Chondrocyte (in vitro differentiated cells): ENCODE measurements around the gene ESRRA. TPM values are rescaled to one million over a fixed set of nuclear protein-coding genes. Genes with fewer than 3 reads are reported as not detected.
A peak's percentile ranks its signal among the peaks of the same experiment; 100 is the strongest.

Experiments
- DNase-seq: peaks from one replicate; pipeline ENCODE4 v3.0.0; 2021; ENCODE audit warnings: mixed read lengths, low spot score
- H3K27ac Mint-ChIP-seq: one replicate; pipeline ENCODE4 v1.8.0; 2021; ENCODE audit warnings: mild to moderate bottlenecking, moderate library complexity, mixed read lengths; ENCODE audit not compliant: unreplicated experiment
- H3K27me3 Mint-ChIP-seq: 2 replicates; pipeline ENCODE4 v1.8.0; 2021; ENCODE audit warnings: low read depth, mixed read lengths
- H3K36me3 Mint-ChIP-seq: 2 replicates; pipeline ENCODE4 v1.8.0; 2021; ENCODE audit warnings: low read depth, mixed read lengths
- H3K4me1 Mint-ChIP-seq: 2 replicates; pipeline ENCODE4 v1.8.0; 2021; ENCODE audit warnings: low read depth, mild to moderate bottlenecking, mixed read lengths
- H3K4me3 Mint-ChIP-seq: one replicate; pipeline ENCODE4 v1.8.0; 2021; ENCODE audit warnings: mild to moderate bottlenecking, moderate library complexity, mixed read lengths; ENCODE audit not compliant: unreplicated experiment
- H3K9me3 Mint-ChIP-seq: 2 replicates; pipeline ENCODE4 v1.8.0; 2021; ENCODE audit warnings: low read depth, mixed read lengths
- CTCF ChIP-seq: fragments of 200-600 bp; sonication (generic); IDR thresholded peaks from 2 replicates; pipeline ENCODE4 v1.5.0; 2021; ENCODE audit warnings: antibody characterized with exemption, mild to moderate bottlenecking, moderate library complexity
- total RNA-seq: library from RNA; stranded (reverse); gene quantifications from 3 replicates; pipeline ENCODE4 v1.2.1, GENCODE V29; 2021

The ESRRA gene
- total RNA-seq, 1 donor from 2014 or later, result 29.6 TPM

DNA sequence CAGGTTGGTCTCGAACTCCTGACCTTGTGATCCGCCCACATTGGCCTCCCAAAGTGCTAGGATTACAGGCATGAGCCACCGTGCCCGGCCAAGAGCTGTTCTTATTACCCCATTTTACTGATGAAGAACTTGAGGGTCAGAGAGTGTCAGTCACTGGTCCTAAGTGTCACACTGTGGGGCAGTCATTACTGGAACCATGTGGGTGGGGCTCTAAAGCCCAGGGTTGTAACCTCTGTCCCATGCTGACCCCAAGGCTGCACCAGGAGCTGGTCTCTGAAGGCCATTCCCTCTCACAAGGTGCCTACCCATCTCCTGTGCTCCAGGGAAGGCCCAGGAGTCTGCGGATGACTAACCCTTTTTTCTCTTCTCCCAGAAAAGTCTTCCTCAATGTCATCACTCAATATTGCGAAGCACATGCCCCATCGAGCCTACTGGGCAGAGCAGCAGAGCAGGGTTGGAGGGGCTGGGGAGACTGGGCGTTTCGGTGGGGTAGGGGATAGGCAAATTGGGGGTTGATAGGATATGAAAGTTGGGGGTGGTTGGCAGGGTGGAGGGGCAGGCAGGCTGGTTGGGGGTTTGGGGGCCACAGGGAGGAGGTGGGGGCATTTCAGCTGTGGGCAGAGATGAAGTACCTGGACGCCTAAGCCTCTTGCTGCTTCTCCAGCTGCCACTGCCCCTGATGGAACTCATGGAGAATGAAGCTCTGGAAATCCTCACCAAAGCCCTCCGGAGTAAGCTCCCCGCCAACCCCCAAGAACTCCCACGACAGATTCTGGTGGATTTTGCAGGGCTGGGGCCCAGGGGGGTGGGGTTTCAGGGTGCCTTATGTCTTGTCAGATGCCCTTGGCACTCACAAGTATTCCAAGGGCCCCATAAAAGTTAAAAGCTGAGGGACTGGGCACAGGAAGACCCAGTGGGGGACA, 2.0 kb upstream of the ESRRA start:
- DNase-seq, result no peak
- H3K27ac Mint-ChIP-seq, result no peak overlapping the region
- H3K4me3 Mint-ChIP-seq, result no peak overlapping the region
- TF ChIP-seq CTCF, result no peak
- peaks cover 11% of the 10 kb centered on the region for H3K27me3 Mint-ChIP-seq
- H3K9me3 Mint-ChIP-seq, result no peaks in the 10 kb centered on the region
- H3K4me1 Mint-ChIP-seq, result peaks cover 31% of the 10 kb centered on the region
- H3K36me3 Mint-ChIP-seq, result peaks cover 1% of the 10 kb centered on the region

- Mint-ChIP-seq H3K36me3 (peaks cover 1% of the 10 kb centered on the region), H3K4me3 (peak overlapping the region; percentile 84), H3K4me1 (peaks cover 31% of the 10 kb centered on the region), H3K27ac (peak overlapping the region; percentile 97), H3K27me3 (peaks cover 10% of the 10 kb centered on the region), H3K9me3 (no peaks in the 10 kb centered on the region)
- no peak for TF ChIP-seq CTCF
- DNase-seq, result no peak
Measured at GRCh38 chr11:64304032-64304315, 1.4 kb upstream of the ESRRA start.

DNA sequence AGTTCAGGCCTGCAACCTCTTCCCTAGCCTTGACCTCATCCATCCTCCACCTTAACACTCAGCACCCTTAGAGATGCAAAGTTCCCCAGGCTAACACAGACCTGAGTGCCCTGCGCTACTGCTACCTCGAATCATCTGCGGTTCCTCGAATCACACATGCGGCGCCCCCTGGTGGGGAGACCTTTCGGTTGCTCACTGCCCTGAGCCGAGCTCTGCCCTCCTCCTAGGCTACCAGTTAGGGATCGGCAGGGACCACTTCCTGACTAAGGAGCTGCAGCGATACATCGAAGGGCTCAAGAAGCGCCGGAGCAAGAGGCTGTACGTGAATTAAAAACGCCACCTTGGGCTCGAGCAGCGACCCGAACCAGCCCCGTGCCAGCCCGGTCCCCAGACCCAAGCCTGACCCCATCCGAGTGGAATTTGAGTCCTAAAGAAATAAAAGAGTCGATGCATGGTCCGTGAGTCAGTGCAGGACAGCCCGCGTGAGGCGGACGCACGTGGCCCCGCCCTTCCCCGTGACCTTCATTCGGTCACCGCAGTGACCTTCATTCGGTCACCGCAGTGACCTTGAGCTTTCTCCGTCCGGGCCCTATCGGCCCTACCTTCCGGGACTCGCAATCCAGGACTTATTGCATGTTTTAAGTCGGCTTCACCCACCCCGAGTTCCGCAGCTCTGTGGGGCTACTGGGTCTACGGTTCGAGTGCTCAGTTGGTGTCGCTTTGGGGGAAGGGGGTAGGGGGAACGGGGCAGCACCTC, 830 bp upstream of the ESRRA start:
- peak overlapping the region; percentile 97 for H3K27ac Mint-ChIP-seq
- H3K9me3 Mint-ChIP-seq, result no peaks in the 10 kb centered on the region
- peaks cover 1% of the 10 kb centered on the region for H3K36me3 Mint-ChIP-seq
- TF ChIP-seq CTCF, result peak; percentile 99
- H3K27me3 Mint-ChIP-seq, result peaks cover 8% of the 10 kb centered on the region
- H3K4me1 Mint-ChIP-seq, result peaks cover 31% of the 10 kb centered on the region
- H3K4me3 Mint-ChIP-seq, result peak overlapping the region; percentile 84
- no peak for DNase-seq

DNA sequence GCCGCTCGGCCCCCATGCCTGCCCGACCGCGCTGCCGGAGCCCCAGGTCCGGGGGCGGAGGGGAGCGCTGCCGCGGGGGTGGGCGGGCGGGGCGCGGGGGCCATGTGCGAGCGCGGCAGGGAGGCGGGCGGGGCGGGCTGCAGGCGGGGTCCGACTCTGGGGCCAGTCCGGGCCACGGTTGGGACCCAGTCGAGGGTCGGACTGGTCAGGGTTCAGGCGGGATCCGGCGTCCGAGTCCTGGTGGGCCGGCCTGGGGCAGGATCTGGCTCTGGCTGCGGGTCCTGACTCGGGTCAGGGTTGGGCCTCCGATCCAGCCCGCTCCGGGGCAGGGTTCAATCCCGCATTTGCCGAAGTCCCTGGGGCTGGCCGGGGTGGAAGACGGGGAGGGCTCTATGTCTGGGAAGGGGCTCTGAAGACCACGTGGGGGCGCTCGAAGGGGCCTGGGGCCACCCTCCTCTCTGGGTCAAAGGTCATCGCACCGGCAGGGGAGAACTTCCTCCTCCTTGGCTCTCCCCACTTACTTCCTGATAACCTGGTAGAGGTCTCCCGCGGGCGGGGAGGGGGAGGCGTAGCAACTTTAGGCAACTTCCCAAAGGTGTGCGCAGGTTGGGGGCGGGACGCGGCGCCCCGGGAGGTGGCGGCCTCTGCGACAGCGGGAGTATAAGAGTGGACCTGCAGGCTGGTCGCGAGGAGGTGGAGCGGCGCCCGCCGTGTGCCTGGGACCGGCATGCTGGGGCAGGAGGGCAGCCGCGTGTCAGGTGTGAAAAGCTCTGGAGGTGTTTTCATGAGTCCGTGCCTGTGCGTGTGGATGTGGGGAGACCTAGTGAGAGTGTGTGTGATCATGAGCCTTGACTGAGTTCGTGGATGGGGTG, 603 bp downstream of the ESRRA start:
- peak; percentile 94 for DNase-seq
- H3K36me3 Mint-ChIP-seq, result peaks cover 1% of the 10 kb centered on the region
- peak overlapping the region; percentile 60 for H3K27ac Mint-ChIP-seq
- H3K4me1 Mint-ChIP-seq, result peaks cover 19% of the 10 kb centered on the region
- TF ChIP-seq CTCF, result peak; percentile 74
- H3K27me3 Mint-ChIP-seq, result no peaks in the 10 kb centered on the region
- no peaks in the 10 kb centered on the region for H3K9me3 Mint-ChIP-seq
- peak overlapping the region; percentile 91 for H3K4me3 Mint-ChIP-seq

DNA sequence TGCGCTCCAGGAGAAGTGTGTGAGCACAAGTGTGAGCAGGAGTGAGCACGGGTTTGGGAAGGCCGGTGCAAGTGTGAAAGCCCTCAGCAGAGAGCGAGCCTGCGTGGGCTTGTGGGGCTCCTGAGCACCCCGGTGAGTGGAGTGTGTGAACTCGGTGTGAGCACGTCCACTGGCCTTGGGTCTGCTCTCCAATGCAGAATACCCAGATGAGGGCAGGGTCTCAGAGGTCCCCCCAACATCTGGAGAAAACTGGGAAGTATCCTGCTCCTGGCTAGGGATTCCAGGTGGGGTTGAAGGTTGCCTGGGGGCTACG, 1.2 kb downstream of the ESRRA start:
- TF ChIP-seq CTCF, result no peak
- H3K4me1 Mint-ChIP-seq, result peaks cover 17% of the 10 kb centered on the region
- peak overlapping the region; percentile 91 for H3K4me3 Mint-ChIP-seq
- H3K9me3 Mint-ChIP-seq, result no peaks in the 10 kb centered on the region
- H3K27ac Mint-ChIP-seq, result peak overlapping the region; percentile 60
- no peak for DNase-seq
- no peaks in the 10 kb centered on the region for H3K27me3 Mint-ChIP-seq
- H3K36me3 Mint-ChIP-seq, result peaks cover 1% of the 10 kb centered on the region
